ENCODE measurements around the gene PTPRM.

Gene PTPRM

GRCh38 chr18:8165095-8165494 is 598.0 kb downstream of the PTPRM start:
- Histone ChIP-seq H3K14ac (ENCODE audit: low read length in 2 of 2) (no peak overlapping the region), H3K4me3 (ENCODE audit: insufficient read depth in 1 of 2, low read depth in 1 of 2, low read length in 2 of 2) (no peak overlapping the region), H3K79me1 (replicated peaks; ENCODE audit: low read length, poor library complexity, severe bottlenecking) (peaks cover 15% of the 10 kb centered on the region), H2AK5ac (ENCODE audit: low read length, severe bottlenecking) (no peak overlapping the region), H3K23ac (ENCODE audit: low read length in 2 of 2) (no peak overlapping the region), H2BK120ac (ENCODE audit: low read depth, low read length) (no peak overlapping the region), H3K4me2 (ENCODE audit: low read length, poor library complexity, severe bottlenecking) (no peak overlapping the region), H2AFZ (ENCODE audit: low read depth, low read length) (no peak overlapping the region), H2BK5ac (ENCODE audit: low read depth, low read length, poor library complexity, severe bottlenecking) (no peak overlapping the region), H3K27me3 (ENCODE audit: control insufficient read depth in 1 of 2, insufficient read depth in 1 of 2, low read length in 2 of 2) (no peaks in the 10 kb centered on the region), H4K91ac (ENCODE audit: low read length) (no peak overlapping the region), H3K9ac (ENCODE audit: low read length) (no peak overlapping the region), H3K18ac (ENCODE audit: low read depth in 1 of 2, low read length in 2 of 2) (no peak overlapping the region), H4K8ac (ENCODE audit: low read length) (no peak overlapping the region), H3K27ac (ENCODE audit: low read length, poor library complexity, severe bottlenecking) (no peak overlapping the region), H3K36me3 (ENCODE audit: control insufficient read depth in 1 of 2, insufficient read depth in 2 of 2, low read depth in 1 of 2, low read length in 2 of 2) (peaks cover 2 to 4% of the 10 kb centered on the region in 2 experiments), H2BK12ac (ENCODE audit: low read length in 2 of 2) (no peak overlapping the region), H3K9me3 (ENCODE audit: control insufficient read depth, low read length) (no peaks in the 10 kb centered on the region), H3K4ac (ENCODE audit: low read depth in 1 of 2, low read length in 2 of 2) (no peak overlapping the region), H3K4me1 (ENCODE audit: control insufficient read depth, insufficient read depth, low read depth, low read length) (peaks cover 11% of the 10 kb centered on the region), H2BK15ac (ENCODE audit: low read depth, poor library complexity, severe bottlenecking) (no peak overlapping the region)
- WGBS = 94% methylated on average over 6 of the region's 6 CpGs
- no peak for DNase-seq

- Histone ChIP-seq H3K14ac (ENCODE audit: low read length in 2 of 2) (no peak overlapping the region), H2BK5ac (ENCODE audit: low read depth, low read length, poor library complexity, severe bottlenecking) (no peak overlapping the region), H3K36me3 (ENCODE audit: control insufficient read depth in 1 of 2, insufficient read depth in 2 of 2, low read depth in 1 of 2, low read length in 2 of 2) (peaks cover 2 to 4% of the 10 kb centered on the region in 2 experiments), H2BK15ac (ENCODE audit: low read depth, poor library complexity, severe bottlenecking) (no peak overlapping the region), H3K4ac (ENCODE audit: low read depth in 1 of 2, low read length in 2 of 2) (no peak overlapping the region), H2BK120ac (ENCODE audit: low read depth, low read length) (no peak overlapping the region), H2BK12ac (ENCODE audit: low read length in 2 of 2) (no peak overlapping the region), H3K18ac (ENCODE audit: low read depth in 1 of 2, low read length in 2 of 2) (no peak overlapping the region), H3K27ac (ENCODE audit: low read length, poor library complexity, severe bottlenecking) (no peak overlapping the region), H3K9me3 (ENCODE audit: control insufficient read depth, low read length) (no peaks in the 10 kb centered on the region), H3K23ac (ENCODE audit: low read length in 2 of 2) (no peak overlapping the region), H4K8ac (ENCODE audit: low read length) (no peak overlapping the region), H4K91ac (ENCODE audit: low read length) (no peak overlapping the region), H2AK5ac (ENCODE audit: low read length, severe bottlenecking) (peak overlapping the region; percentile 22), H3K4me3 (ENCODE audit: insufficient read depth in 1 of 2, low read depth in 1 of 2, low read length in 2 of 2) (no peak overlapping the region), H2AFZ (ENCODE audit: low read depth, low read length) (no peak overlapping the region), H3K9ac (ENCODE audit: low read length) (no peak overlapping the region), H3K27me3 (ENCODE audit: control insufficient read depth in 1 of 2, insufficient read depth in 1 of 2, low read length in 2 of 2) (no peaks in the 10 kb centered on the region), H3K4me1 (ENCODE audit: control insufficient read depth, insufficient read depth, low read depth, low read length) (peaks cover 11% of the 10 kb centered on the region), H3K79me1 (replicated peaks; ENCODE audit: low read length, poor library complexity, severe bottlenecking) (peaks cover 14% of the 10 kb centered on the region), H3K4me2 (ENCODE audit: low read length, poor library complexity, severe bottlenecking) (no peak overlapping the region)
- WGBS = 97% methylated on average over 2 of the region's 2 CpGs
- no peak for DNase-seq
Observed at GRCh38 chr18:8167026-8167425, 599.9 kb downstream of the PTPRM start.

GRCh38 chr18:8167673-8168072 is 600.6 kb downstream of the PTPRM start:
- Histone ChIP-seq H3K27ac (ENCODE audit: low read length, poor library complexity, severe bottlenecking) (no peak overlapping the region), H3K9me3 (ENCODE audit: control insufficient read depth, low read length) (no peaks in the 10 kb centered on the region), H3K4ac (ENCODE audit: low read depth in 1 of 2, low read length in 2 of 2) (no peak overlapping the region), H2BK120ac (ENCODE audit: low read depth, low read length) (no peak overlapping the region), H3K18ac (ENCODE audit: low read depth in 1 of 2, low read length in 2 of 2) (no peak overlapping the region), H3K79me1 (replicated peaks; ENCODE audit: low read length, poor library complexity, severe bottlenecking) (peaks cover 12% of the 10 kb centered on the region), H2BK5ac (ENCODE audit: low read depth, low read length, poor library complexity, severe bottlenecking) (no peak overlapping the region), H3K9ac (ENCODE audit: low read length) (no peak overlapping the region), H3K23ac (ENCODE audit: low read length in 2 of 2) (no peak overlapping the region), H3K4me3 (ENCODE audit: insufficient read depth in 1 of 2, low read depth in 1 of 2, low read length in 2 of 2) (no peak overlapping the region), H3K27me3 (ENCODE audit: control insufficient read depth in 1 of 2, insufficient read depth in 1 of 2, low read length in 2 of 2) (no peaks in the 10 kb centered on the region), H2BK12ac (ENCODE audit: low read length in 2 of 2) (no peak overlapping the region), H2BK15ac (ENCODE audit: low read depth, poor library complexity, severe bottlenecking) (no peak overlapping the region), H3K14ac (ENCODE audit: low read length in 2 of 2) (no peak overlapping the region), H2AFZ (ENCODE audit: low read depth, low read length) (no peak overlapping the region), H4K91ac (ENCODE audit: low read length) (no peak overlapping the region), H3K4me1 (ENCODE audit: control insufficient read depth, insufficient read depth, low read depth, low read length) (peaks cover 9% of the 10 kb centered on the region), H3K4me2 (ENCODE audit: low read length, poor library complexity, severe bottlenecking) (no peak overlapping the region), H2AK5ac (ENCODE audit: low read length, severe bottlenecking) (peak overlapping the region; percentile 38), H3K36me3 (ENCODE audit: control insufficient read depth in 1 of 2, insufficient read depth in 2 of 2, low read depth in 1 of 2, low read length in 2 of 2) (peaks cover 2 to 4% of the 10 kb centered on the region in 2 experiments), H4K8ac (ENCODE audit: low read length) (no peak overlapping the region)
- DNase-seq = no peak
- WGBS = 54% methylated on average over 4 of the region's 4 CpGs

GRCh38 chr18:8169722-8170121 is 602.6 kb downstream of the PTPRM start:
- Histone ChIP-seq H3K27me3 (ENCODE audit: control insufficient read depth in 1 of 2, insufficient read depth in 1 of 2, low read length in 2 of 2) (no peaks in the 10 kb centered on the region), H3K4me1 (ENCODE audit: control insufficient read depth, insufficient read depth, low read depth, low read length) (peaks cover 6% of the 10 kb centered on the region), H3K79me1 (replicated peaks; ENCODE audit: low read length, poor library complexity, severe bottlenecking) (peaks cover 16% of the 10 kb centered on the region), H2BK120ac (ENCODE audit: low read depth, low read length) (no peak overlapping the region), H2AK5ac (ENCODE audit: low read length, severe bottlenecking) (no peak overlapping the region), H3K27ac (ENCODE audit: low read length, poor library complexity, severe bottlenecking) (no peak overlapping the region), H3K9me3 (ENCODE audit: control insufficient read depth, low read length) (no peaks in the 10 kb centered on the region), H3K4me3 (ENCODE audit: insufficient read depth in 1 of 2, low read depth in 1 of 2, low read length in 2 of 2) (no peak overlapping the region), H3K18ac (ENCODE audit: low read depth in 1 of 2, low read length in 2 of 2) (no peak overlapping the region), H4K91ac (ENCODE audit: low read length) (no peak overlapping the region), H2BK12ac (ENCODE audit: low read length in 2 of 2) (no peak overlapping the region), H3K23ac (ENCODE audit: low read length in 2 of 2) (no peak overlapping the region), H4K8ac (ENCODE audit: low read length) (no peak overlapping the region), H3K4me2 (ENCODE audit: low read length, poor library complexity, severe bottlenecking) (no peak overlapping the region), H2BK5ac (ENCODE audit: low read depth, low read length, poor library complexity, severe bottlenecking) (no peak overlapping the region), H3K4ac (ENCODE audit: low read depth in 1 of 2, low read length in 2 of 2) (no peak overlapping the region), H2AFZ (ENCODE audit: low read depth, low read length) (no peak overlapping the region), H3K14ac (ENCODE audit: low read length in 2 of 2) (no peak overlapping the region), H3K36me3 (ENCODE audit: control insufficient read depth in 1 of 2, insufficient read depth in 2 of 2, low read depth in 1 of 2, low read length in 2 of 2) (peaks cover 0 to 4% of the 10 kb centered on the region in 2 experiments), H2BK15ac (ENCODE audit: low read depth, poor library complexity, severe bottlenecking) (no peak overlapping the region), H3K9ac (ENCODE audit: low read length) (no peak overlapping the region)
- 83% methylated on average over 1 of the region's 1 CpG for WGBS
- DNase-seq = no peak

All from mesenchymal stem cell (in vitro differentiated cells and primary cell).